ENCODE results near the gene SNX6. TPM values are rescaled to one million over a fixed set of nuclear protein-coding genes. Genes with fewer than 3 reads are reported as not detected.
A peak's percentile ranks its signal among the peaks of the same experiment; 100 is the strongest.
"Not testable (repeated sequence)": the region's sequence is repeated elsewhere in the genome, so short reads cannot be mapped to it uniquely, and the experiment has no call there.

Gene SNX6
- polyA plus RNA-seq, 1 donor, result 93.9 TPM

DNA sequence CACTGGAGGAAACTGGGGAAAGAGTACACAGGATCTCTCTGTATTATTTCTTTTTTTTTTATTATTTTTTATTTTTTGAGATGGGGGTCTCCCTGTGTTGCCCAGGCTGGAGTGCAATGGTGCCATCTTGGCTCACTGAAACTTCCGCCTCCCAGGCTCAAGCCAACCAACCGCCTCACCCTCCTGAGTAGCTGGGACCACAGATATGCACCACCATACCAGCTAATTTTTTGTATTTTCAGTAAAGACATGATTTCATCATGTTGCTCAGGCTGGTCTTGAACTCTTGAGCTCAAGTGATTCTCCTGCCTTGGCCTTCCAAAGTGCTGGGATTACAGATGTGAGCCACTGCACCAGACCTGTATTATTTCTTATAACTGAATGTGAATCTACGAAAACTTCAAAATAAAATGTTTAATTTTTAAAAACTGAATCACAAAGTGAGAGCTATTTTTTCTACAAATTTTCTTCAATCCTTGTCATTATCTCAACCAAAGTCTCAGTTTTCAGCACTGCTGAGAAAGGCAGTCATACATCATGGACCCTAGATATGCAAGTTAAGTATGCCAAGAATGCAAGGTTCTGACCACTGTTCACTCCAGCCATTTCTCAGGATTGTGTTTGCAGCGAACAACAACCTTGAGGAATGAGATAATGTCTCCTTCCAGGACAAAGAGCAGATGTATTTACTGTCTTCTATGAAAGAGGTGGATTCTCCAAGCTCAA, 92.8 kb downstream of the SNX6 start:
- Histone ChIP-seq H3K4me1 (ENCODE audit: control insufficient read depth, insufficient read depth, low read length) (peaks cover 15% of the 10 kb centered on the region), H3K27me3 (ENCODE audit: control insufficient read depth, insufficient read depth, low read length) (no peaks in the 10 kb centered on the region), H3K36me3 (ENCODE audit: control insufficient read depth, insufficient read depth, low read length) (peaks cover 39% of the 10 kb centered on the region), H3K9me3 (ENCODE audit: control insufficient read depth, low read depth, low read length) (no peaks in the 10 kb centered on the region), H3K4me3 (ENCODE audit: low read length) (peak overlapping the region; percentile 5), H3K27ac (ENCODE audit: low read length) (peak overlapping the region; percentile 94)
- no peak for DNase-seq
- 50% methylated on average over 2 of the region's 4 CpGs for WGBS (ENCODE audit: insufficient coverage, low lambda C conversion rate)

DNA sequence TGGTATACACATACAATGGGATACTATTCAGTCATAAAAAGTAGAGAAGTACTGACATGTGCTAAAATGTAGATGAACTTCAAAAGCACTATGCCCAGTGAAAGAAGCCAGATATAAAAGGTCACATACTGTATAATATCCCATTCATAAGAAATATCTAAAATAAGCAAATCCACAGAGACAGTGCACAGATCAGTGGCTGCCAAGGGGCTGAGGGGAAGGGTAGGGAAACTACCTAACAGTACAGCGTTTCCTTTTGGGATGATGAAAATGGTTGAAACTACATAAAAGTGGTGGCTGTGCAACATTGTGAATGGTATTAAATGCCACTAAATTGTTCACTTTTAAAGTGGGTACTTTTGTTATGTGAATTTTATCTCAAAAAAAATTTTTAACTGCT, 102.4 kb downstream of the SNX6 start:
- DNase-seq, result no peak
- Histone ChIP-seq H3K4me3 (ENCODE audit: low read length) (no peak overlapping the region), H3K4me1 (ENCODE audit: control insufficient read depth, insufficient read depth, low read length) (no peaks in the 10 kb centered on the region), H3K27me3 (ENCODE audit: control insufficient read depth, insufficient read depth, low read length) (no peaks in the 10 kb centered on the region), H3K27ac (ENCODE audit: low read length) (no peak overlapping the region), H3K36me3 (ENCODE audit: control insufficient read depth, insufficient read depth, low read length) (peaks cover 78% of the 10 kb centered on the region), H3K9me3 (ENCODE audit: control insufficient read depth, low read depth, low read length) (no peaks in the 10 kb centered on the region)
- no CpG with 5 or more reads among the region's 1 CpG for WGBS (ENCODE audit: insufficient coverage, low lambda C conversion rate)

DNA sequence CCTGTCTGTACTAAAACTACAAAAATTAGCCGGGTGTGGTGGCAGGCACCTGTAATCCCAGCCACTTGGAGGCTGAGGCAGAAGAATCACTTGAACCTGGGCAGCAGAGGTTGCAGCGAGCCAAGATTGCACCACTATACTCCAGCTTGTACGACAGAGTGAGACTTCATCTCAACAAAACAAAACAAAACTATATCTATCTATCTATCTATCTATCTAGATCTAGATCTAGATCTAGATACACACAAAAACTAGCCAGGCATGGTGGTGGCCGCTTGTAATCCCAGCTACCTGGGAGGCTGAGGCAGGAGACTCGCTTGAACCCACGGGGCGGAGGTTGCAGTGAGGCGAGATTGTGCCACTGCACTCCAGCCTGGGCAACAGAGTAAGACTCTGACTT, 105.7 kb downstream of the SNX6 start:
- WGBS (ENCODE audit: insufficient coverage, low lambda C conversion rate), result no CpG with 5 or more reads among the region's 8 CpGs

DNA sequence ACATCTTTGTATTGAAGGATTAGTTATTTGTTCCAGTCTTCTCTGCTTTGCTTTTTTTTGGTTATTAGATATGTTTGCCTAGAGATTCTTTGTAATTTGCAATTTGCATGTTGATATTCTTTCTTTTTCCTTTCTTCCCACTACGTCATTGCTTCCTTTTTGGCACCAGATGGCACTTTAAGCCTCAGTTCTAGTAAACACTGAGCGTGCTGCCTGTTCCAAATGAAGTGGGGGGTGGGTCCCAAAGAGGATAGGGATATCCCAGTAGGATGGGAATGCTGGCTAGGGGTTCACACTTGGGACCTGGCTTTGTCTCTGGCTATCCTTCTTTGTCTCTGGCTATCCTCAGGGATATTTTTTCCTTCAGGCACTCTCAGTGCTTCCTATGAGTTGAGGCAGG, 107.5 kb downstream of the SNX6 start:
- DNase-seq, result no peak
- H3K27ac ChIP-seq (ENCODE audit: low read length), result no peak overlapping the region
- H3K9me3 ChIP-seq (ENCODE audit: control insufficient read depth, low read depth, low read length), result peaks cover 5% of the 10 kb centered on the region
- no peak overlapping the region for H3K4me3 ChIP-seq (ENCODE audit: low read length)
- no peaks in the 10 kb centered on the region for H3K27me3 ChIP-seq (ENCODE audit: control insufficient read depth, insufficient read depth, low read length)
- peaks cover 71% of the 10 kb centered on the region for H3K36me3 ChIP-seq (ENCODE audit: control insufficient read depth, insufficient read depth, low read length)
- 50% methylated on average over 1 of the region's 2 CpGs for WGBS (ENCODE audit: insufficient coverage, low lambda C conversion rate)
- H3K4me1 ChIP-seq (ENCODE audit: control insufficient read depth, insufficient read depth, low read length), result peaks cover 6% of the 10 kb centered on the region

More for the DNA sequence above, 105.7 kb downstream of the SNX6 start:
- not testable (repeated sequence) for H3K9me3 ChIP-seq (ENCODE audit: control insufficient read depth, low read depth, low read length); H3K4me3 ChIP-seq (ENCODE audit: low read length); H3K27me3 ChIP-seq (ENCODE audit: control insufficient read depth, insufficient read depth, low read length); DNase-seq; H3K4me1 ChIP-seq (ENCODE audit: control insufficient read depth, insufficient read depth, low read length); H3K27ac ChIP-seq (ENCODE audit: low read length)
- H3K36me3 ChIP-seq (ENCODE audit: control insufficient read depth, insufficient read depth, low read length), result peaks cover 69% of the 10 kb centered on the region

DNA sequence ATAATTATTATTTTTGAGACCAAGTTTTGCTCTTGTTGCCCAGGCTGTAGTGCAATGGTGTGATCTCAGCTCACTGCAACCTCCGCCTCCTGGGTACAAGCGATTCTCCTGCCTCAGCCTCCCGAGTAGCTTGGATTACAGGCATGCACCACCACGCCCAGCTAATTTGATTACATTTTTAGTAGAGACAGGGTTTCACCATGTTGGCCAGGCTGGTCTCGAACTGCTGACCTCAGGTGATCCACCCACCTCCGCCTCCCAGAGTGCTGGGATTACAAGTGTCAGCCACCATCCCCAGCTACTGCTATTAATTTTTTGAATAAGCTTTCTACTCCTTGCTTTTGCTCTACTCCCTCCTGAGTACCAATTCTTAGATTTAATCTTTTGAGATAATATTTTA, 108.9 kb downstream of the SNX6 start:
- not testable (repeated sequence) for H3K9me3 ChIP-seq (ENCODE audit: control insufficient read depth, low read depth, low read length); H3K4me3 ChIP-seq (ENCODE audit: low read length); H3K4me1 ChIP-seq (ENCODE audit: control insufficient read depth, insufficient read depth, low read length); DNase-seq; H3K27me3 ChIP-seq (ENCODE audit: control insufficient read depth, insufficient read depth, low read length); H3K27ac ChIP-seq (ENCODE audit: low read length)
- 50% methylated on average over 2 of the region's 6 CpGs for WGBS (ENCODE audit: insufficient coverage, low lambda C conversion rate)
- peaks cover 64% of the 10 kb centered on the region for H3K36me3 ChIP-seq (ENCODE audit: control insufficient read depth, insufficient read depth, low read length)

DNA sequence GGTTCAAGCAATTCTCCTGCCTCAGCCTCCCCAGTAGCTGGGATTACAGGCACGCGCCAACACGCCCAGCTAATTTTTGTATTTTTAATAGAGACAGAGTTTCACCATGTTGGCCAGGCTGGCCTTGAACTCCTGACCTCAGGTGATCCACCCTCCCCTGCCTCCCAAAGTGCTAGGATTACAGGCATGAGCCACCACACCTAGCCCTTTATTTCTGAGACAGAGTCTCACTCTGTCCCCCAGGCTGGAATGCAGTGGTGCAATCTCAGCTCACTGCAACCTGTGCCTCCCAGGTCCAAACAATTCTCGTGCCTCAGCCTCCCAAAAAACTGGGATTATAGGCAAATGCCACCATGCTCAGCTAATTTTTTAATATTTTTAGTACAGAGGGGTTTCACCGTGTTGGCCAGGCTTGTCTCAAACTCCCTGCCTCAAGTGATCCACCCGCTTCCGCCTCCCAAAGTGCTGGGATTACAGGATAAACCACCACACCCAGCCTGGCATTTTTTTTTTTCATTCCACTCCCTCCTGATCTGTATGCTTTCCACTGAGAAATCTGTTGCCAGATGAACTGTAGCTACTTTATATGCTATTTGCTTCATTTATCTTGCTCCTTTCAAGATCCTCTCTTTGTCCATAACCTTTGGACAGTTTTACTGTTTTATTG, 109.5 kb downstream of the SNX6 start:
- H3K4me1 ChIP-seq (ENCODE audit: control insufficient read depth, insufficient read depth, low read length); H3K27me3 ChIP-seq (ENCODE audit: control insufficient read depth, insufficient read depth, low read length); H3K4me3 ChIP-seq (ENCODE audit: low read length); H3K9me3 ChIP-seq (ENCODE audit: control insufficient read depth, low read depth, low read length): not testable (repeated sequence)
- peak; percentile 54 to 81 for DNase-seq
- peak overlapping the region; percentile 62 for H3K27ac ChIP-seq (ENCODE audit: low read length)
- WGBS (ENCODE audit: insufficient coverage, low lambda C conversion rate), result no CpG with 5 or more reads among the region's 7 CpGs
- H3K36me3 ChIP-seq (ENCODE audit: control insufficient read depth, insufficient read depth, low read length), result peaks cover 62% of the 10 kb centered on the region

Other genes starting within 250 kb of the SNX6 start
- gene SPTSSA, start 167.9 kb downstream of the SNX6 start, polyA plus RNA-seq, result 27.2 TPM
- gene EAPP, start 90.4 kb downstream of the SNX6 start, polyA plus RNA-seq, result 52.3 TPM
- 49.7 TPM for gene CFL2, start 84.4 kb upstream of the SNX6 start, polyA plus RNA-seq
- gene BAZ1A, start 245.2 kb upstream of the SNX6 start, polyA plus RNA-seq, result 26.7 TPM

Measured in large intestine (tissue), 3 donors.